GM21423 (cell line): ENCODE measurements around the gene TFDP2.
"Not testable (repeated sequence)": the region's sequence is repeated elsewhere in the genome, so short reads cannot be mapped to it uniquely, and the experiment has no call there.

Experiments used
- ATAC-seq: cut with Tn5 transposase; IDR thresholded peaks from one replicate; pipeline ENCODE4 v1.9.1; 2021; ENCODE audit warnings: mild to moderate bottlenecking, moderate library complexity; ENCODE audit not compliant: unreplicated experiment

TFDP2 gene

GRCh38 chr3:142148792-142149672, at the start of gene TFDP2:
Gene TFDP2 (minus strand): TSS chr3:142149544. CDS start chr3:142101749, 47,795 bp downstream.
- peak; percentile 100 for ATAC-seq

- no peak for ATAC-seq
Observed at GRCh38 chr3:142188846-142189245, 39.5 kb upstream of the TFDP2 start.

- ATAC-seq, result no peak
Observed at GRCh38 chr3:142180761-142181362, 31.5 kb upstream of the TFDP2 start.

- no peak for ATAC-seq
Observed at GRCh38 chr3:142175478-142175877, 26.1 kb upstream of the TFDP2 start.

GRCh38 chr3:142174559-142174958, 25.2 kb upstream of the TFDP2 start:
- no peak for ATAC-seq

- ATAC-seq, result no peak
Observed at GRCh38 chr3:142168514-142168913, 19.2 kb upstream of the TFDP2 start.

- no peak for ATAC-seq
Observed at GRCh38 chr3:142165194-142165593, 15.8 kb upstream of the TFDP2 start.

- ATAC-seq, result no peak
Observed at GRCh38 chr3:142159083-142159740, 9.9 kb upstream of the TFDP2 start.

GRCh38 chr3:142154186-142154585, 4.8 kb upstream of the TFDP2 start:
- ATAC-seq, result no peak

GRCh38 chr3:142152384-142152783, 3.0 kb upstream of the TFDP2 start:
- ATAC-seq, result no peak

GRCh38 chr3:142151828-142152227, 2.5 kb upstream of the TFDP2 start:
- ATAC-seq, result no peak

- ATAC-seq, result no peak
Observed at GRCh38 chr3:142151240-142151639, 1.9 kb upstream of the TFDP2 start.

- ATAC-seq, result no peak
Observed at GRCh38 chr3:142150271-142150670, 927 bp upstream of the TFDP2 start.

- no peak for ATAC-seq
Observed at GRCh38 chr3:142149673-142149992, 289 bp upstream of the TFDP2 start.

GRCh38 chr3:142148044-142148791, 1.1 kb downstream of the TFDP2 start:
- no peak for ATAC-seq

- ATAC-seq, result not testable (repeated sequence)
Observed at GRCh38 chr3:142144587-142144986, 4.8 kb downstream of the TFDP2 start.

GRCh38 chr3:142140608-142141285, 8.6 kb downstream of the TFDP2 start:
- ATAC-seq, result not testable (repeated sequence)

GRCh38 chr3:142137089-142137488, 12.3 kb downstream of the TFDP2 start:
- ATAC-seq, result not testable (repeated sequence)

GRCh38 chr3:142134799-142135325, 14.5 kb downstream of the TFDP2 start:
- ATAC-seq, result no peak

GRCh38 chr3:142129516-142130171, 19.7 kb downstream of the TFDP2 start:
- ATAC-seq, result no peak
